ENCODE measurements around the gene MRPL21. TPM values are rescaled to one million over a fixed set of nuclear protein-coding genes. Genes with fewer than 3 reads are reported as not detected.

Gene MRPL21
- total and polyA plus RNA-seq, 2 donors (not counting 1 experiment from before 2014, with no cell fraction given), result 23.8 to 35.8 TPM

- no peaks in the 10 kb centered on the region for H4K20me1 ChIP-seq (ENCODE audit: control insufficient read depth, insufficient read depth, low read length, poor library complexity, severe bottlenecking)
- H3K4me1 ChIP-seq (ENCODE audit: control insufficient read depth in 2 of 2, insufficient read depth in 2 of 2, low read length in 2 of 2), result no peaks in the 10 kb centered on the region
- Mint-ChIP-seq H3K4me3 (no peak overlapping the region), H3K27me3 (no peaks in the 10 kb centered on the region), H3K27ac (no peak overlapping the region), H3K9me3 (ENCODE audit: insufficient read depth) (no peaks in the 10 kb centered on the region), H3K4me1 (no peaks in the 10 kb centered on the region)
- no peak overlapping the region for H3K27ac ChIP-seq (ENCODE audit: low read length in 2 of 2)
- no peak overlapping the region for H3K4me3 ChIP-seq (ENCODE audit: control extremely low read depth in 1 of 5, extremely low read depth in 1 of 5, insufficient read depth in 1 of 5, low read depth in 2 of 5, low read length in 4 of 5)
- intact Hi-C loops (cut with micrococcal nuclease), result no loop called here
- CTCF ChIA-PET, result interaction anchor here (1.2 kb wide), 1 partner anchor 332 kb away, joined by 3 read pairs; no protein-coding TSS in a partner anchor
- no peak for DNase-seq
- no peak for TF ChIP-seq CTCF (IDR thresholded peaks at IDR 0.05)
- no peaks in the 10 kb centered on the region for H3K27me3 ChIP-seq (replicated peaks in 1 of 4; ENCODE audit: control extremely low read depth in 1 of 4, control insufficient read depth in 3 of 4, insufficient read depth in 4 of 4, low read length in 3 of 4)
- H3K9me3 ChIP-seq (ENCODE audit: control extremely low read depth in 1 of 3, control insufficient read depth in 2 of 3, insufficient read depth in 1 of 3, low read length in 2 of 3), result no peaks in the 10 kb centered on the region
- peaks cover 2 to 71% of the 10 kb centered on the region in 2 experiments for H3K36me3 ChIP-seq (replicated peaks in 1 of 2; ENCODE audit: control extremely low read depth in 1 of 2, control insufficient read depth in 1 of 2, extremely low read depth in 1 of 2, insufficient read depth in 2 of 2, low read length in 1 of 2)
- no peak overlapping the region for H2AFZ ChIP-seq (ENCODE audit: insufficient read depth, low read depth, low read length, poor library complexity, severe bottlenecking)
- WGBS (ENCODE audit: insufficient coverage), result 96% methylated on average over 12 of the region's 13 CpGs
- no peak overlapping the region for H3K4me2 ChIP-seq (replicated peaks; ENCODE audit: low read depth, low read length, poor library complexity, severe bottlenecking)
- ATAC-seq (ENCODE audit: low read depth), result no peak
- H3K9ac ChIP-seq (ENCODE audit: low read length), result no peak overlapping the region
- POLR2A ChIA-PET, result no interaction called here
- H3K79me2 ChIP-seq (ENCODE audit: control insufficient read depth, insufficient read depth, low read length), result peaks cover 2% of the 10 kb centered on the region
Measured at GRCh38 chr11:68916439-68916838, 12.8 kb upstream of the MRPL21 start.

- Histone ChIP-seq H3K9ac (ENCODE audit: low read length) (no peak overlapping the region), H3K4me1 (ENCODE audit: control insufficient read depth in 2 of 2, insufficient read depth in 2 of 2, low read length in 2 of 2) (no peaks in the 10 kb centered on the region), H4K20me1 (ENCODE audit: control insufficient read depth, insufficient read depth, low read length, poor library complexity, severe bottlenecking) (no peaks in the 10 kb centered on the region), H3K27me3 (replicated peaks in 1 of 4; ENCODE audit: control extremely low read depth in 1 of 4, control insufficient read depth in 3 of 4, insufficient read depth in 4 of 4, low read length in 3 of 4) (no peaks in the 10 kb centered on the region), H3K79me2 (ENCODE audit: control insufficient read depth, insufficient read depth, low read length) (peaks cover 8% of the 10 kb centered on the region), H3K36me3 (replicated peaks in 1 of 2; ENCODE audit: control extremely low read depth in 1 of 2, control insufficient read depth in 1 of 2, extremely low read depth in 1 of 2, insufficient read depth in 2 of 2, low read length in 1 of 2) (peaks cover 2 to 73% of the 10 kb centered on the region in 2 experiments), H2AFZ (ENCODE audit: insufficient read depth, low read depth, low read length, poor library complexity, severe bottlenecking) (no peak overlapping the region), H3K27ac (ENCODE audit: low read length in 2 of 2) (no peak overlapping the region), H3K9me3 (ENCODE audit: control extremely low read depth in 1 of 3, control insufficient read depth in 2 of 3, insufficient read depth in 1 of 3, low read length in 2 of 3) (no peaks in the 10 kb centered on the region), H3K4me2 (replicated peaks; ENCODE audit: low read depth, low read length, poor library complexity, severe bottlenecking) (no peak overlapping the region), H3K4me3 (ENCODE audit: control extremely low read depth in 1 of 5, extremely low read depth in 1 of 5, insufficient read depth in 1 of 5, low read depth in 2 of 5, low read length in 4 of 5) (no peak overlapping the region)
- WGBS (ENCODE audit: insufficient coverage), result 98% methylated on average over 14 of the region's 15 CpGs
- no peaks in the 10 kb centered on the region for H3K4me1 Mint-ChIP-seq
- CTCF ChIA-PET, result no interaction called here
- intact Hi-C loops (cut with micrococcal nuclease), result no loop called here
- H3K4me3 Mint-ChIP-seq, result no peak overlapping the region
- POLR2A ChIA-PET, result no interaction called here
- no peak for TF ChIP-seq EZH2 (IDR thresholded peaks at IDR 0.05; ENCODE audit: borderline replicate concordance, insufficient read depth, low read depth, low read length, poor library complexity, severe bottlenecking)
- no peak for TF ChIP-seq CTCF (IDR thresholded peaks at IDR 0.05)
- ATAC-seq (ENCODE audit: low read depth) (no peak), DNase-seq (no peak)
- H3K27me3 Mint-ChIP-seq, result no peaks in the 10 kb centered on the region
- no peaks in the 10 kb centered on the region for H3K9me3 Mint-ChIP-seq (ENCODE audit: insufficient read depth)
- H3K27ac Mint-ChIP-seq, result no peak overlapping the region
Measured at GRCh38 chr11:68914761-68915160, 11.1 kb upstream of the MRPL21 start.
